Activated naive CD4-positive, alpha-beta T cell treated with anti-CD3 and anti-CD28 coated beads, Interleukin-2, amount 50 U/mL, for 24 hours (primary cell): ENCODE data around the gene C1QTNF12.

ENCODE experiments used
- H3K27ac Mint-ChIP-seq: one replicate; pipeline ENCODE4 v1.8.0; 2021; ENCODE audit warnings: mild to moderate bottlenecking, mixed read lengths
- H3K27me3 Mint-ChIP-seq: one replicate; pipeline ENCODE4 v1.8.0; 2021; ENCODE audit warnings: mixed read lengths
- H3K36me3 Mint-ChIP-seq: one replicate; pipeline ENCODE4 v1.8.0; 2021; ENCODE audit warnings: mixed read lengths
- H3K4me1 Mint-ChIP-seq: one replicate; pipeline ENCODE4 v1.8.0; 2021; ENCODE audit warnings: mixed read lengths
- H3K4me3 Mint-ChIP-seq: one replicate; pipeline ENCODE4 v1.8.0; 2021; ENCODE audit warnings: mild to moderate bottlenecking, mixed read lengths
- H3K9me3 Mint-ChIP-seq: one replicate; pipeline ENCODE4 v1.8.0; 2021; ENCODE audit warnings: mixed read lengths

The C1QTNF12 gene

GRCh38 chr1:1231400-1232207 lies 14.9 kb downstream of the C1QTNF12 start, which contains the start of gene SDF4:
SDF4 (minus strand) TSS chr1:1232001; CDS start chr1:1228772, 3,229 bp downstream.
- peak within 1 kb of the TSS; percentile 91 for H3K27ac Mint-ChIP-seq

GRCh38 chr1:1230656-1231399 lies 15.7 kb downstream of the C1QTNF12 start:
- Mint-ChIP-seq H3K27me3 (no peaks in the 10 kb centered on the region), H3K4me1 (peaks cover 34% of the 10 kb centered on the region), H3K27ac (peak overlapping the region; percentile 91), H3K36me3 (peaks cover 16% of the 10 kb centered on the region), H3K4me3 (peak overlapping the region; percentile 93), H3K9me3 (no peaks in the 10 kb centered on the region)

More at GRCh38 chr1:1231400-1232207, 14.9 kb downstream of the C1QTNF12 start, which contains the start of gene SDF4:
- Mint-ChIP-seq H3K27me3 (no peaks in the 10 kb centered on the region), H3K4me1 (peaks cover 30% of the 10 kb centered on the region), H3K9me3 (no peaks in the 10 kb centered on the region), H3K36me3 (peaks cover 14% of the 10 kb centered on the region), H3K4me3 (peak within 1 kb of the TSS; percentile 93)

GRCh38 chr1:1229770-1230169 lies 16.8 kb downstream of the C1QTNF12 start:
- peak overlapping the region; percentile 93 for H3K4me3 Mint-ChIP-seq
- peak overlapping the region; percentile 46 for H3K27ac Mint-ChIP-seq
- H3K4me1 Mint-ChIP-seq, result peaks cover 38% of the 10 kb centered on the region
- H3K9me3 Mint-ChIP-seq, result no peaks in the 10 kb centered on the region
- H3K27me3 Mint-ChIP-seq, result no peaks in the 10 kb centered on the region
- peaks cover 19% of the 10 kb centered on the region for H3K36me3 Mint-ChIP-seq

GRCh38 chr1:1228596-1229321 lies 17.8 kb downstream of the C1QTNF12 start:
- no peak overlapping the region for H3K4me3 Mint-ChIP-seq
- H3K4me1 Mint-ChIP-seq, result peaks cover 28% of the 10 kb centered on the region
- H3K27ac Mint-ChIP-seq, result no peak overlapping the region
- no peaks in the 10 kb centered on the region for H3K9me3 Mint-ChIP-seq
- no peaks in the 10 kb centered on the region for H3K27me3 Mint-ChIP-seq
- H3K36me3 Mint-ChIP-seq, result peaks cover 18% of the 10 kb centered on the region

GRCh38 chr1:1228187-1228586 lies 18.3 kb downstream of the C1QTNF12 start:
- H3K27ac Mint-ChIP-seq, result no peak overlapping the region
- H3K4me3 Mint-ChIP-seq, result no peak overlapping the region
- no peaks in the 10 kb centered on the region for H3K27me3 Mint-ChIP-seq
- H3K4me1 Mint-ChIP-seq, result peaks cover 24% of the 10 kb centered on the region
- no peaks in the 10 kb centered on the region for H3K9me3 Mint-ChIP-seq
- peaks cover 15% of the 10 kb centered on the region for H3K36me3 Mint-ChIP-seq

- Mint-ChIP-seq H3K4me1 (peaks cover 30% of the 10 kb centered on the region), H3K9me3 (no peaks in the 10 kb centered on the region), H3K4me3 (no peak overlapping the region), H3K36me3 (peaks cover 19% of the 10 kb centered on the region), H3K27ac (no peak overlapping the region), H3K27me3 (no peaks in the 10 kb centered on the region)
Measured at GRCh38 chr1:1227386-1227785, 19.1 kb downstream of the C1QTNF12 start.

GRCh38 chr1:1226566-1227362 lies 19.8 kb downstream of the C1QTNF12 start:
- Mint-ChIP-seq H3K9me3 (no peaks in the 10 kb centered on the region), H3K4me3 (no peak overlapping the region), H3K27ac (no peak overlapping the region), H3K27me3 (no peaks in the 10 kb centered on the region), H3K4me1 (peaks cover 32% of the 10 kb centered on the region), H3K36me3 (peaks cover 19% of the 10 kb centered on the region)

GRCh38 chr1:1225913-1226312 lies 20.6 kb downstream of the C1QTNF12 start:
- Mint-ChIP-seq H3K27me3 (no peaks in the 10 kb centered on the region), H3K4me3 (peak overlapping the region; percentile 23), H3K9me3 (no peaks in the 10 kb centered on the region), H3K27ac (no peak overlapping the region), H3K4me1 (peaks cover 34% of the 10 kb centered on the region), H3K36me3 (peaks cover 19% of the 10 kb centered on the region)

- H3K4me1 Mint-ChIP-seq, result peaks cover 30% of the 10 kb centered on the region
- peaks cover 18% of the 10 kb centered on the region for H3K36me3 Mint-ChIP-seq
- no peaks in the 10 kb centered on the region for H3K9me3 Mint-ChIP-seq
- no peaks in the 10 kb centered on the region for H3K27me3 Mint-ChIP-seq
- H3K4me3 Mint-ChIP-seq, result no peak overlapping the region
- H3K27ac Mint-ChIP-seq, result no peak overlapping the region
Measured at GRCh38 chr1:1225238-1225845, 21.2 kb downstream of the C1QTNF12 start.

GRCh38 chr1:1223891-1224290 lies 22.6 kb downstream of the C1QTNF12 start:
- peaks cover 12% of the 10 kb centered on the region for H3K36me3 Mint-ChIP-seq
- no peak overlapping the region for H3K4me3 Mint-ChIP-seq
- H3K27ac Mint-ChIP-seq, result no peak overlapping the region
- H3K27me3 Mint-ChIP-seq, result no peaks in the 10 kb centered on the region
- no peaks in the 10 kb centered on the region for H3K9me3 Mint-ChIP-seq
- H3K4me1 Mint-ChIP-seq, result peaks cover 19% of the 10 kb centered on the region

- Mint-ChIP-seq H3K9me3 (no peaks in the 10 kb centered on the region), H3K36me3 (peaks cover 13% of the 10 kb centered on the region), H3K27me3 (no peaks in the 10 kb centered on the region), H3K4me3 (no peak overlapping the region), H3K27ac (no peak overlapping the region), H3K4me1 (peaks cover 19% of the 10 kb centered on the region)
Measured at GRCh38 chr1:1223321-1223720, 23.2 kb downstream of the C1QTNF12 start.

- peak overlapping the region; percentile 41 for H3K27ac Mint-ChIP-seq
- no peak overlapping the region for H3K4me3 Mint-ChIP-seq
- H3K9me3 Mint-ChIP-seq, result no peaks in the 10 kb centered on the region
- peaks cover 19% of the 10 kb centered on the region for H3K4me1 Mint-ChIP-seq
- no peaks in the 10 kb centered on the region for H3K27me3 Mint-ChIP-seq
- peaks cover 14% of the 10 kb centered on the region for H3K36me3 Mint-ChIP-seq
Measured at GRCh38 chr1:1222575-1223225, 23.8 kb downstream of the C1QTNF12 start.

GRCh38 chr1:1221887-1222574 lies 24.5 kb downstream of the C1QTNF12 start:
- no peaks in the 10 kb centered on the region for H3K27me3 Mint-ChIP-seq
- peaks cover 16% of the 10 kb centered on the region for H3K36me3 Mint-ChIP-seq
- no peaks in the 10 kb centered on the region for H3K9me3 Mint-ChIP-seq
- peaks cover 19% of the 10 kb centered on the region for H3K4me1 Mint-ChIP-seq
- H3K4me3 Mint-ChIP-seq, result no peak overlapping the region
- H3K27ac Mint-ChIP-seq, result no peak overlapping the region

- Mint-ChIP-seq H3K4me3 (no peak overlapping the region), H3K27ac (no peak overlapping the region), H3K9me3 (no peaks in the 10 kb centered on the region), H3K4me1 (peaks cover 21% of the 10 kb centered on the region), H3K36me3 (peaks cover 13% of the 10 kb centered on the region), H3K27me3 (no peaks in the 10 kb centered on the region)
Measured at GRCh38 chr1:1220197-1220596, 26.3 kb downstream of the C1QTNF12 start.
